GM18507 (cell line): ENCODE results near the gene SSR2.
"Not testable (repeated sequence)": the region's sequence is repeated elsewhere in the genome, so short reads cannot be mapped to it uniquely, and the experiment has no call there.

Experiments
- DNase-seq: peaks from one replicate; pipeline ENCODE4 v3.0.0; 2011; ENCODE audit warnings: low read depth; ENCODE audit not compliant: insufficient read length; ENCODE audit errors: extremely low spot score
- FAIRE-seq: peaks from 2 replicates; lab custom pipeline; 2011; peaks lifted over from hg19 to GRCh38; lab: Jason Lieb, UNC

The SSR2 gene

GRCh38 chr1:156050376-156050775, 29.6 kb upstream of the SSR2 start:
- FAIRE-seq, result no peak

GRCh38 chr1:156048663-156049258, 28.0 kb upstream of the SSR2 start:
- FAIRE-seq, result no peak
- no peak for DNase-seq

More at GRCh38 chr1:156050376-156050775, 29.6 kb upstream of the SSR2 start:
- DNase-seq, result no peak

GRCh38 chr1:156045076-156045475, 24.3 kb upstream of the SSR2 start:
- FAIRE-seq, result no peak
- DNase-seq, result no peak

GRCh38 chr1:156042828-156043227, 22.1 kb upstream of the SSR2 start:
- FAIRE-seq (no peak), DNase-seq (no peak)

- not testable (repeated sequence) for FAIRE-seq, DNase-seq
These were observed 14.2 kb upstream of the SSR2 start for GRCh38 chr1:156034991-156035390.

- FAIRE-seq, result no peak
- no peak for DNase-seq
These were observed 12.3 kb upstream of the SSR2 start for GRCh38 chr1:156033011-156033410.

GRCh38 chr1:156026588-156026987, 5.8 kb upstream of the SSR2 start:
- no peak for DNase-seq
- no peak for FAIRE-seq

- FAIRE-seq (no peak), DNase-seq (no peak)
These were observed 5.1 kb upstream of the SSR2 start for GRCh38 chr1:156025876-156026275.

GRCh38 chr1:156024801-156025200, 4.0 kb upstream of the SSR2 start:
- FAIRE-seq (no peak), DNase-seq (no peak)

- DNase-seq (no peak), FAIRE-seq (no peak)
These were observed 1.2 kb upstream of the SSR2 start for GRCh38 chr1:156021954-156022353.

GRCh38 chr1:156021093-156021428, 310 bp upstream of the SSR2 start:
- FAIRE-seq (no peak), DNase-seq (no peak)

- FAIRE-seq, result no peak
- DNase-seq, result no peak
These were observed 832 bp downstream of the SSR2 start for GRCh38 chr1:156019946-156020292.

GRCh38 chr1:156014829-156015228, 5.9 kb downstream of the SSR2 start:
- no peak for FAIRE-seq

GRCh38 chr1:156012051-156012817, 8.5 kb downstream of the SSR2 start:
- DNase-seq (no peak), FAIRE-seq (peak; percentile 89)

More at GRCh38 chr1:156014829-156015228, 5.9 kb downstream of the SSR2 start:
- DNase-seq, result no peak

- DNase-seq, result no peak
- FAIRE-seq, result no peak
These were observed 11.3 kb downstream of the SSR2 start for GRCh38 chr1:156009404-156009803.

- no peak for FAIRE-seq
These were observed 13.9 kb downstream of the SSR2 start for GRCh38 chr1:156006666-156007376.

GRCh38 chr1:156004843-156005584, 15.7 kb downstream of the SSR2 start:
- no peak for DNase-seq
- peak; percentile 29 for FAIRE-seq

More at GRCh38 chr1:156006666-156007376, 13.9 kb downstream of the SSR2 start:
- DNase-seq, result no peak

- FAIRE-seq, result no peak
These were observed 16.9 kb downstream of the SSR2 start for GRCh38 chr1:156003923-156004188.

GRCh38 chr1:156002188-156002911, 18.4 kb downstream of the SSR2 start:
- no peak for FAIRE-seq
- no peak for DNase-seq

More at GRCh38 chr1:156003923-156004188, 16.9 kb downstream of the SSR2 start:
- no peak for DNase-seq
